ENCODE results near the gene BMPR1B.

DNA sequence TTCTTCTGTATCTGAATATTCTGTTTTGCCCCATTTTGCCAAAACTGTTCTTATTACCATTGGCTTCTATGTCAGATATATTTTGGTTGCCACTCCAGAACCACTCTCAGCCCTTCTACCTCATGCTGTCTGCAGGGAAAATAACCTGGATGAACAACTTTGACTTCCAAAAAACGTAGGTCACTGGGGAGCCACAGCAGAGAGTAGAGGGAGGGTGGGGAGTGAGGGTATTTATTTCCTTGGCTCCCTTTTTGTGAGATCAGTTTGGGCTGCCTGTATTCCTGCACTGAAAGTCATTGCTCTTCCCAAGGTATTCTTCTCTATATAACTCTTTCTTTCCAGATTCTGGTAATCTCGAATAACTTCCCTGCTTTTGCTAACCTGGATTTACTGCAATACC is 6.3 kb downstream of the BMPR1B start:
- TF ChIP-seq, protein P1, sequence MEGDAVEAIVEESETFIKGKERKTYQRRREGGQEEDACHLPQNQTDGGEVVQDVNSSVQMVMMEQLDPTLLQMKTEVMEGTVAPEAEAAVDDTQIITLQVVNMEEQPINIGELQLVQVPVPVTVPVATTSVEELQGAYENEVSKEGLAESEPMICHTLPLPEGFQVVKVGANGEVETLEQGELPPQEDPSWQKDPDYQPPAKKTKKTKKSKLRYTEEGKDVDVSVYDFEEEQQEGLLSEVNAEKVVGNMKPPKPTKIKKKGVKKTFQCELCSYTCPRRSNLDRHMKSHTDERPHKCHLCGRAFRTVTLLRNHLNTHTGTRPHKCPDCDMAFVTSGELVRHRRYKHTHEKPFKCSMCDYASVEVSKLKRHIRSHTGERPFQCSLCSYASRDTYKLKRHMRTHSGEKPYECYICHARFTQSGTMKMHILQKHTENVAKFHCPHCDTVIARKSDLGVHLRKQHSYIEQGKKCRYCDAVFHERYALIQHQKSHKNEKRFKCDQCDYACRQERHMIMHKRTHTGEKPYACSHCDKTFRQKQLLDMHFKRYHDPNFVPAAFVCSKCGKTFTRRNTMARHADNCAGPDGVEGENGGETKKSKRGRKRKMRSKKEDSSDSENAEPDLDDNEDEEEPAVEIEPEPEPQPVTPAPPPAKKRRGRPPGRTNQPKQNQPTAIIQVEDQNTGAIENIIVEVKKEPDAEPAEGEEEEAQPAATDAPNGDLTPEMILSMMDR (IDR thresholded peaks at IDR 0.05), result no peak
- TF ChIP-seq POLR2A (IDR thresholded peaks at IDR 0.05) (no peak), EP300 (IDR thresholded peaks at IDR 0.05) (no peak)

Data from ovary (tissue), 3 donors.